HG02642 (cell line): ENCODE measurements around the gene FILIP1.
A peak's percentile ranks its signal among the peaks of the same experiment; 100 is the strongest.

ENCODE experiments used
- ATAC-seq: cut with Tn5 transposase; IDR thresholded peaks from one replicate; pipeline ENCODE4 v1.9.1; 2021; ENCODE audit warnings: mild to moderate bottlenecking; ENCODE audit not compliant: unreplicated experiment, poor library complexity

The FILIP1 gene

DNA sequence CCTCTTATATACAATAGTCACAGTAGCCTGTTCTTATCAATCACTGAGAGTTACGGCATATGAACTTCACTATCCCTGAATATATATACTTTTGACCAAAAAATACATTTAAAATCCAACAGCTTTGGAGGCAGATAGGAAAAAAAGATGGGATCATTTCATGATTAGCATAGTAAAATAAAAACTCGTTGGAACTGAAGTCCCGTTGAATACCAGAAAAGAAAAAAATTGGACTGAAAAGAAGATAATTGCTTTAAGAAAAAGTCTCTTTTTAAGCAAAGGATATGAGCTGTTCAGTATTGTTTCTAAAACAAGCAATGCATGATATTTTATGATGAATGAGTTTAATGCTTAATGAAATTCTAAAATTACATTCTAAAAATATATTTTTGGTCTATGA lies 4.4 kb upstream of the FILIP1 start:
- ATAC-seq: no peak

DNA sequence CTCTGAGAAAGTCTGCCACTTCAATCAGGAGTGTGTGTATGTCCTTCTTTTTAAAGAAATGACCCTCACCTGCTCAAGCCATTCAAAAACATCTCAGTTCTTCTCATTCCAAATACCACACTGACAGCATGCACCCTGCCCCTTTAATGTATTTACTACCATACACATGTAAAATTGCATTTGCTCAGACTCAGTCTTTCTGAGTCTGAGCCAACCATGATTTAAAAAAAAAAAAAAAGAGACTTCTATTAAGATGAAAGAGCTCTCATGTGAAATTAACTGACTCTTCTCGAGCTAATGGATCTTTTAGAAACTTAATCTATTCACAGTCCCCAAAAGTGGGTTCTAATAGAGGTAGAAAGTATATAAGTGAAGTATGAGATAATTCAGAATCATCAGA lies 1.4 kb upstream of the FILIP1 start:
- no peak for ATAC-seq

DNA sequence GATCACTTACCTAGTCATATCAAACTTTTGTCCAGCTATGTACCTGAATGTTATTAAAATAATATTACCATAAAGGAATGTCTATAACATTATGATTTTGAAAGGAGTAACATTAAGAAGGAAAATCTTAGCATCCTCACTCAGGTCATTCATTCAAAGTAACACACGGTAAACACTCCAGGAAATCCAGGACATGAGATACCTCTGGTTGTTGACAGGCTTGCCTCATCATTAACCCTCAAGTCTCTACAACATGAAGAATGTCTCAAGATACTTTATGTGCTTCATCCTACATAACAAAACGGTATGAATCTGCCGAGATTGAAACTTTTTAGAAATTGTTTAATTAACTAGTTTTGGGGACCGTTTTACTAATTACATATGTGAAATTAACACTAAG lies 690 bp upstream of the FILIP1 start:
- no peak for ATAC-seq

DNA sequence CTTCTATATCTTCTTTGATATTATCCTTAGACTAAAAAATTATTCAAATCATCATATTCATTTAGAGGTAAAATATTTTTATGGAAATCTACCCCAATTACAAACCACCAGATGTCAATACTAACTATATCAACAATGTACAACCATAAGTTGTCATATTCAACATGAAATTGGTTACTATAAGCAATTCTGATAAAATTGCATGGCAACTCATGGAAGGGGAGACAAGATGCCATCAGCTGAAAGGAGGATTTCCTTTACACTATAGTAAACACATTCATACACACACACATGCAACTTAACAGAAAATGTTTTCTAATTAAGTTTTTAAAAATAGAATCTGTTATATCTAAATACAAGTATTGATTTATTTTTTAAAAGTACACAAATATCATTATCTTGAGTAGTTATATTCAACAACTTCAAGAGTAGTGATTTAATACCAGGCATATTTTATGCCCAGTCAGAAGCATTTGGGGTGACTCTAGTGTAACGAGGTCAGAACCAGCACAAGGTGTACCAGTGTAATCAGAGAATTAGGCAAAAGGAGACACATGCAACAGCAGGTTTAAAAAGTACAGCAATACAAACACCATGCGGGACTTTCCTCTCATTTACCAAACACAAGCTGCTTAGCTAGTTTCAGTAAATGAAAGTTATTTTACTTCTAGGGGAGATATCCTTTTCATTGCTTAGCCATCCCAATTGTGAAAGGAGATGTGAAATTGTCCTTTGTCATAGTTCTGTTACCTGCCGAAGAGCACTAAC lies 1.0 kb downstream of the FILIP1 start:
- no peak for ATAC-seq

DNA sequence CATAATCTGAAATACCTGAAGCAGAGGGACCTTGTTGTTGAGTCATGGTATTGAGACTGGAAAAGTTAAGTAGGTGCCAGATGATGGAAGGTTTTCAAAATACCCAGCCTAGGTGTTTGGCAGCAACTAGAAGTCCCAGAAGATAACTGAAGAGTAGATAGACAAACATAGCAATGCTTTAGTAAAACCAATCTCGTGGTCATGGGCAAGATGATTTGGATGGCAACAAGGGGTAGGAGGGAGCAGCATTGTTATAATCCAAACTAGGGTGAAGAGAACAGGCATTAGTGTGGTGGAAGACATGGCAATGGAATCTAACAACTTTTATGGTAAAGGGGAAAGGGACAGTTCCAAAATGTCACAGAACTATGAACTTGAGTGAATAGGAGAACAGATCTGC lies 2.3 kb downstream of the FILIP1 start:
- ATAC-seq: no peak

GRCh38 chr6:75490706-75491105 lies 2.9 kb downstream of the FILIP1 start:
- ATAC-seq: no peak

DNA sequence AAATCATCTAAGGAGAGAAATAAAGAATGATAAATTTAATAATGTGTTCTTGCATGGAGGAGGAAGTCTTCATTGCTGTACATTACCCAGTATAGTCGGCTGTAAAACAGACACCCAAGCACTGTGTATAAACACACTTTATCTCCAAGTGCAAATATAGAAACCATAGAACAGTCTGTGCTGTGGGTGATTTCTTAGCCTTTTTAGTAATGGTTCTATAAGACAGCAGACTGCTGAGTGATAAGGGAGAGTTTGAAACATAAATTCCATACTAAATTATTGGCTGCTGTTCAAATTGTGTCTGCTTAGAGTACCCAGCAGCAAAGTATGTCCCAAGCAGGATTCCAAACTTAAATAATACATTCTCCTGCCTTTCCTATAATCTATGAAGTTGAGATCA lies 4.6 kb downstream of the FILIP1 start:
- ATAC-seq: no peak

GRCh38 chr6:75488033-75488432 lies 5.6 kb downstream of the FILIP1 start:
- no peak for ATAC-seq

DNA sequence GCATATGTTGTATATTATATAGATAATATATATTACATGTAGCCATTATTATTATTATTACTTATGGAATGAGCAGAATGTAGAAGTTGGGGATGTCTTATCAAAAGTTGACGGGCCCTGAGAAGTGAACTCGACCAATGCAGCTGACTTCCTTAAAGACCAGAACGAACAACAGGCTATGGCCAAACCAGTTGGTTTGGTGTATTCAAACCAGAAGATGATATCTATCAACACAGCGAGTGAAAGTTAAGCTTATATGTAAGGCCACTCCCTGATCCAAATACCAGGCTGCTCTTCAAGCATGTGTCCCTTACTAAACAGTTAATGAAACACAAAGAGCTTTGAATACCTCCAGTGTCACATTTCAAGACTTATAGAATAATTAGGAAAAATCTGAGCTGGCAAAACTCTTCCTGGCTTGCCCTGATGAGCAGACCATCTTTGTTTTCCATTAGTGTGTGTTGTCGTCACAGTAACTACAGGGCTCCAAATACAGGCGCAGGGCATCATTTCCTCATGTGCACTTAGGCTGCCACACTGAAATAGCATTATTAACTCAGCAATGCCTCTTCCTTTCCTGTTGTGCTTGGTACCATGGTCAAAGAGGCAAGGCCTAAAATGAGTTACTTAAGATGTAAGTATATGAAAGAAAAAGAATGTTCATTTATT lies 6.6 kb downstream of the FILIP1 start:
- ATAC-seq: no peak

GRCh38 chr6:75484535-75484934 lies 9.1 kb downstream of the FILIP1 start:
- peak; percentile 87 for ATAC-seq

GRCh38 chr6:75483136-75483952 lies 10.3 kb downstream of the FILIP1 start:
- no peak for ATAC-seq

GRCh38 chr6:75481936-75482593 lies 11.5 kb downstream of the FILIP1 start:
- ATAC-seq: no peak

GRCh38 chr6:75481394-75481793 lies 12.2 kb downstream of the FILIP1 start:
- ATAC-seq: no peak

GRCh38 chr6:75480425-75480824 lies 13.2 kb downstream of the FILIP1 start:
- ATAC-seq: no peak

GRCh38 chr6:75479712-75480111 lies 13.9 kb downstream of the FILIP1 start:
- no peak for ATAC-seq

- no peak for ATAC-seq
These were observed 14.7 kb downstream of the FILIP1 start for GRCh38 chr6:75478929-75479328.

GRCh38 chr6:75472885-75473284 lies 20.7 kb downstream of the FILIP1 start:
- no peak for ATAC-seq

DNA sequence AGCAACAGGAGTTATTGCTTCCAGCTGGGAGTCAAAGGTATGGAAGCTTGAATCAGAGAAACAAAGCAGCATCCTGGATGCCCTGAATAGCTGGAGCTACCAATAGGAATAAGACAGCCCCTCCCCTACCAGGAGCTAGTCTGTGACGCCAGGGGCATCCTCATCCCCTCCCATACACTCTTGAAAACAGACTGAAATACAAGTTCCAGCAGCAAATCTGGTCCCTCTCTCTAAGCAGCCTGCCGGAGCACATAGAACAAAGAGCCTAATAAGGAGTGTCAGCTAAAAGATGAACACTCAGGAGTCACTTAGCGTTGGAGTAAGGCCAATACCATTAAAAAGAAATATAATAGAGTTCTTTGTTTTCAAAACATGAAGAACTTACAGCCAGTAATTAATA lies 25.6 kb downstream of the FILIP1 start:
- ATAC-seq: no peak

DNA sequence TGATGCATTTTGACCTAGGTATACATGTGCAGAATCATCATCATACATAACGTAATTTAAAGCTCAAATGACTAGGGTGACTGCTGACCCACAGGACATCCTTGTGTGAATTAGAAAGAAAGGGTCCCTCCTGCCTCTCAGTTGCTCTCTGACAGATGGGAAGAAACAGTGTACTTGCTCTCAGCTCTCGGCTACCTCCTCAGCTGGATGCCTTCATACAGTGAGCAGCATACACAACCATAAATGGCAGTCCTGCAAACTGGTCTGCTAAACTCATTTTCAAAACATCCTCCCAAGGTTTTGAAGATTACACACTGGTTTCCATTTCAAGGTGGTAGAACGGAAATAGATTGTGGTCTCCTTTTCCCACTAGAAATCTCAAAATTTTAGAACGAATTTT lies 26.3 kb downstream of the FILIP1 start:
- ATAC-seq: no peak

DNA sequence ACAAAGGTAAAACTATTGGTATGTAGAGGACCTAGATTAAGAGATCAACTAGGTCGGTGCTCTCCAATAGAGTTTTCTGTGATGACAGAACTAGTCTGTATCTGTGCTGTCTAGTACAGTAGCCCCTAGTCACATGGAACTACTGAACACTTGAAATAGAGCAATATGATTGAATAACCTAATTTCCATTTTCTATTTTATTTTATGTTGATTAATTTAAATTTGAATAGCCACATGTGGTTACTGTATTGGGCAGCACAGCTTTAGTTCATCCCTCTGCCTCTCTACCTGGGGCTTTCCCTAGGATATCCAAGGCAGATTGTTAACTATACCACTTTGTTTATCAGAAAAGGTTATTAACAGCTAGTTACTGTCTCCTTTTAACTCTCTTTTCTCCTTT lies 27.0 kb downstream of the FILIP1 start:
- no peak for ATAC-seq

GRCh38 chr6:75463908-75464307 lies 29.7 kb downstream of the FILIP1 start:
- ATAC-seq: no peak
